GM13977 (cell line): ENCODE results near the gene PLAAT5.

ENCODE experiments used
- DNase-seq: peaks from one replicate; pipeline ENCODE4 v3.0.0; 2012; ENCODE audit warnings: low spot score
- in situ Hi-C: fragments of 300-500 bp; cut with MboI; formaldehyde crosslinking; loops from one replicate; pipeline ENCODE4 v1.12.0; 2022; ENCODE audit warnings: low sequenced_read_pairs, low pct_unique_long_range_greater_than_20kb, mixed read lengths, inconsistent platforms; ENCODE audit not compliant: unreplicated experiment
- TF ChIP-seq, protein P1 (sequence below): IDR thresholded peaks from 2 replicates; pipeline ENCODE4 v1.5.1; 2012; ENCODE audit warnings: mild to moderate bottlenecking, control low read depth; ENCODE audit not compliant: insufficient read depth; ENCODE audit errors: extremely low read depth, missing control alignments

Gene PLAAT5

GRCh38 chr11:63470311-63470710, 20.7 kb downstream of the PLAAT5 start:
- TF ChIP-seq, protein P1, sequence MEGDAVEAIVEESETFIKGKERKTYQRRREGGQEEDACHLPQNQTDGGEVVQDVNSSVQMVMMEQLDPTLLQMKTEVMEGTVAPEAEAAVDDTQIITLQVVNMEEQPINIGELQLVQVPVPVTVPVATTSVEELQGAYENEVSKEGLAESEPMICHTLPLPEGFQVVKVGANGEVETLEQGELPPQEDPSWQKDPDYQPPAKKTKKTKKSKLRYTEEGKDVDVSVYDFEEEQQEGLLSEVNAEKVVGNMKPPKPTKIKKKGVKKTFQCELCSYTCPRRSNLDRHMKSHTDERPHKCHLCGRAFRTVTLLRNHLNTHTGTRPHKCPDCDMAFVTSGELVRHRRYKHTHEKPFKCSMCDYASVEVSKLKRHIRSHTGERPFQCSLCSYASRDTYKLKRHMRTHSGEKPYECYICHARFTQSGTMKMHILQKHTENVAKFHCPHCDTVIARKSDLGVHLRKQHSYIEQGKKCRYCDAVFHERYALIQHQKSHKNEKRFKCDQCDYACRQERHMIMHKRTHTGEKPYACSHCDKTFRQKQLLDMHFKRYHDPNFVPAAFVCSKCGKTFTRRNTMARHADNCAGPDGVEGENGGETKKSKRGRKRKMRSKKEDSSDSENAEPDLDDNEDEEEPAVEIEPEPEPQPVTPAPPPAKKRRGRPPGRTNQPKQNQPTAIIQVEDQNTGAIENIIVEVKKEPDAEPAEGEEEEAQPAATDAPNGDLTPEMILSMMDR, result no peak
- DNase-seq, result no peak
- in situ Hi-C loops, result no loop called here

DNA sequence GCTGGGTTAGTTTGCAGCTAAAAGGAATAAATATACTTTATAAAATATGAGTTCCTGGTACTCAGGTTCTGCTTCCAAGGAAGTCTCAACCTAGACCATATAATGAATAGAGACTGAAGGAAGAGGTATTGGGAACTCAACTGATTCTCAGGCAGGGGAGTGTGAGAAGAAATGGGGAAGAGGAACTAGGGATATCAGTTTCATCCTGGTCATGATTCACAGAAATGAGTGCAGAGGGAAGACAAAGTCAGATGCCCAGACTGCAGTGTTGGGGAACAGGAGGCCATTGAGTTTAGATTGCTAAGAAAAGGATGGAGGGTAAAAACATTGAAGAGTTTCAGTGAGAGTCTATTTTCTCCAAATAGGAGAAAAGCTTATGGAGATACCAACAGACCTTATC, 28.8 kb downstream of the PLAAT5 start:
- in situ Hi-C loops, result no loop called here
- no peak for DNase-seq
- TF ChIP-seq, protein P1, result no peak

DNA sequence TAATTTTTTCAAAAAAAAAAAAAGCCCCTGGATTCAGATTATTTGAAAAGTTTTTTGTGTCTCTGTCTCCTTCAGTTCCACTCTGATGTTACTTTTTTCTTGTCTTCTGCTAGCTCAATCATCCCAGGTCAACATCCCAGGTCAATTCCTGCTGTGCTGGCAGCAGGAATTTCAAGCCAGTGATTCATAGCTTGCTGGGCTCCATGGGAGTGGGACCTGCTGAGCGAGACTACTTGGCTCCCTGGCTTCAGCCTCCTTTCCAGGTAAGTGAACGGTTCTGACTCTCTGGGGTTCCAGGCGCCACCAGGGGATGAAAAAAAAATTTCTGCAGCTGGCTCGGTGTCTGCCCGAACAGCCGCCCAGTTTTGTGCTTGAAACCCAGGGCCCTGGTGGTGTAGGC, 31.4 kb downstream of the PLAAT5 start:
- DNase-seq, result no peak
- in situ Hi-C loops, result no loop called here
- TF ChIP-seq, protein P1, result no peak

GRCh38 chr11:63448646-63449045, 42.3 kb downstream of the PLAAT5 start:
- TF ChIP-seq, protein P1, result no peak
- in situ Hi-C loops, result no loop called here
- no peak for DNase-seq

DNA sequence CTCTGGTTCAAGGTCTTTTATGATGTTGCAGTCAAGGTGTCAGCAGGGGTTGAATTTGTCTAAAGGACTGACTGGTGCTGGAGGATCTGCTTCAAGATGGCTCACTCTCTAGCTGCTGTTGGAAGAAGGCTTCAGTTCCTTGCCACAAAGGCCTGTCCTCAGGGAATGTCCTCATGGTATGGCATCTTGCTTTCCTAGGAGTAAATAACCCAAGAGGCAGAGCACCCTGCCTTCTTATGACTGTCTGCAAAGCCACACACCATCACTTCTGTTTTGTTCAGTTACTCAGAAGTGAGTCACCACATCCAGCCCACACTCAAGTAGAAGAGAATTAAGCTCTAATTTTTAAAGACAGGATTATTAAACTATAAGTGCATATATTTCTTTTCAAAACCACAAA, 45.2 kb downstream of the PLAAT5 start:
- TF ChIP-seq, protein P1, result no peak
- in situ Hi-C loops, result no loop called here
- DNase-seq, result no peak

DNA sequence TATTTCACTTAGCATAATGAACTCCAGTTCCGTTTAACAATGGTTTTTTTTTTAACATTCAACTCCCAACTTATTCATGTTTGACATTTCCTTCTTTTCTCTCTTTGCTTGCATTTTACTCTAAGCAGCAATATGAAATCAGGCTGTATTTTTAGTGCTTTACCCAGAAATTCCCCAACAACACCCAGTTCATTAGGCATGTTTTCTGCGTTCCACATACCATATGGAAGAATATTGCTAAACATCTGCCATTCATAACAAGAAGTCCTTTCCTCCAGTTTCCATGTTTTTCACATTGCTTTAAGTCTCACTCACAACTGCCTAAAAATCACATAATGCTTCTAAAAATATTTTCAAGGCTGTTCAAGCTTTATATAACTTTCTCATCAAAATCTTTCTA, 45.8 kb downstream of the PLAAT5 start:
- in situ Hi-C loops, result no loop called here
- DNase-seq, result no peak
- TF ChIP-seq, protein P1, result no peak

GRCh38 chr11:63444160-63444559, 46.8 kb downstream of the PLAAT5 start:
- in situ Hi-C loops, result no loop called here
- no peak for DNase-seq
- TF ChIP-seq, protein P1, result no peak
